ENCODE results near the gene SLC26A3.
A peak's percentile ranks its signal among the peaks of the same experiment; 100 is the strongest.

The SLC26A3 gene

GRCh38 chr7:107811934-107812333 is 8.9 kb upstream of the SLC26A3 start:
- H3F3A ChIP-seq (ENCODE audit: insufficient read depth, low read length), result no peaks in the 10 kb centered on the region
- TF ChIP-seq CTCF (IDR thresholded peaks at IDR 0.05; ENCODE audit: low read length) (no peak), EZH2 (optimal IDR thresholded peaks at IDR 0.05; ENCODE audit: low read depth, low read length) (no peak), EZH2phosphoT487 (IDR thresholded peaks at IDR 0.05; ENCODE audit: low read length) (no peak)
- no peaks in the 10 kb centered on the region for H3K27me3 ChIP-seq (replicated peaks; ENCODE audit: insufficient read depth, low read length)
- no peak overlapping the region for H3K27ac ChIP-seq (ENCODE audit: low read length)
- no peak overlapping the region for H3K4me3 ChIP-seq (ENCODE audit: low read length)
- DNase-seq, result no peak
- no peaks in the 10 kb centered on the region for H3K9me3 ChIP-seq (replicated peaks; ENCODE audit: insufficient read depth, low read length)
- no peak overlapping the region for H3K9ac ChIP-seq (ENCODE audit: low read length)
- no peaks in the 10 kb centered on the region for H4K20me1 ChIP-seq (ENCODE audit: insufficient read depth, low read length)
- no peaks in the 10 kb centered on the region for H3K36me3 ChIP-seq (replicated peaks; ENCODE audit: insufficient read depth, low read length)
- no peaks in the 10 kb centered on the region for H3K79me2 ChIP-seq (ENCODE audit: low read length)
- no peak overlapping the region for H3K4me2 ChIP-seq (ENCODE audit: low read depth, low read length)
- no peak overlapping the region for H2AFZ ChIP-seq (ENCODE audit: low read length)
- H3K4me1 ChIP-seq (ENCODE audit: low read length), result no peaks in the 10 kb centered on the region
- H3K9me2 ChIP-seq (replicated peaks; ENCODE audit: insufficient read depth, low read length), result no peaks in the 10 kb centered on the region

- Histone ChIP-seq H2AFZ (ENCODE audit: low read length) (no peak overlapping the region), H3F3A (ENCODE audit: insufficient read depth, low read length) (no peaks in the 10 kb centered on the region), H3K27ac (ENCODE audit: low read length) (no peak overlapping the region), H3K9me2 (replicated peaks; ENCODE audit: insufficient read depth, low read length) (no peaks in the 10 kb centered on the region), H3K27me3 (replicated peaks; ENCODE audit: insufficient read depth, low read length) (no peaks in the 10 kb centered on the region), H3K4me1 (ENCODE audit: low read length) (no peaks in the 10 kb centered on the region), H3K36me3 (replicated peaks; ENCODE audit: insufficient read depth, low read length) (no peaks in the 10 kb centered on the region), H4K20me1 (ENCODE audit: insufficient read depth, low read length) (no peaks in the 10 kb centered on the region), H3K9ac (ENCODE audit: low read length) (no peak overlapping the region), H3K79me2 (ENCODE audit: low read length) (no peaks in the 10 kb centered on the region), H3K4me2 (ENCODE audit: low read depth, low read length) (no peak overlapping the region), H3K4me3 (ENCODE audit: low read length) (no peak overlapping the region), H3K9me3 (replicated peaks; ENCODE audit: insufficient read depth, low read length) (no peaks in the 10 kb centered on the region)
- no peak for TF ChIP-seq CTCF (IDR thresholded peaks at IDR 0.05; ENCODE audit: low read length)
- TF ChIP-seq EZH2 (optimal IDR thresholded peaks at IDR 0.05; ENCODE audit: low read depth, low read length), result no peak
- no peak for TF ChIP-seq EZH2phosphoT487 (IDR thresholded peaks at IDR 0.05; ENCODE audit: low read length)
- peak; percentile 10 for DNase-seq
Observed at GRCh38 chr7:107810626-107811025, 7.6 kb upstream of the SLC26A3 start.

- Histone ChIP-seq H3K27ac (ENCODE audit: low read length) (no peak overlapping the region), H3K4me1 (ENCODE audit: low read length) (no peaks in the 10 kb centered on the region), H3K9me3 (replicated peaks; ENCODE audit: insufficient read depth, low read length) (no peaks in the 10 kb centered on the region), H3F3A (ENCODE audit: insufficient read depth, low read length) (no peaks in the 10 kb centered on the region), H3K27me3 (replicated peaks; ENCODE audit: insufficient read depth, low read length) (no peaks in the 10 kb centered on the region), H3K79me2 (ENCODE audit: low read length) (no peaks in the 10 kb centered on the region), H3K4me2 (ENCODE audit: low read depth, low read length) (no peak overlapping the region), H4K20me1 (ENCODE audit: insufficient read depth, low read length) (no peaks in the 10 kb centered on the region), H2AFZ (ENCODE audit: low read length) (no peak overlapping the region), H3K9me2 (replicated peaks; ENCODE audit: insufficient read depth, low read length) (no peaks in the 10 kb centered on the region), H3K36me3 (replicated peaks; ENCODE audit: insufficient read depth, low read length) (no peaks in the 10 kb centered on the region), H3K4me3 (ENCODE audit: low read length) (no peak overlapping the region), H3K9ac (ENCODE audit: low read length) (no peak overlapping the region)
- DNase-seq, result no peak
- TF ChIP-seq EZH2phosphoT487 (IDR thresholded peaks at IDR 0.05; ENCODE audit: low read length), result no peak
- TF ChIP-seq CTCF (IDR thresholded peaks at IDR 0.05; ENCODE audit: low read length), result no peak
- no peak for TF ChIP-seq EZH2 (optimal IDR thresholded peaks at IDR 0.05; ENCODE audit: low read depth, low read length)
Observed at GRCh38 chr7:107809179-107809578, 6.2 kb upstream of the SLC26A3 start.
